ENCODE results near the gene MEGF11. TPM values are rescaled to one million over a fixed set of nuclear protein-coding genes. Genes with fewer than 3 reads are reported as not detected.

The MEGF11 gene
- total RNA-seq, 1 experiment from 2014 or later = 0.37 TPM

GRCh38 chr15:65857718-65858402 is 395.7 kb downstream of the MEGF11 start:
- in situ Hi-C loops (cut with HindIII; ENCODE audit: low pct_unique_long_range_greater_than_20kb, low sequenced_read_pairs) = loop anchor here (25.0 kb wide), 1 partner anchor 146 kb away; no protein-coding TSS in a partner anchor
- DNase-seq (ENCODE audit: low read depth, low spot score) = no peak

GRCh38 chr15:65856821-65857455 is 396.6 kb downstream of the MEGF11 start:
- DNase-seq (ENCODE audit: low read depth, low spot score) = peak; percentile 76
- in situ Hi-C loops (cut with HindIII; ENCODE audit: low pct_unique_long_range_greater_than_20kb, low sequenced_read_pairs) = loop anchor here (25.0 kb wide), 1 partner anchor 145 kb away; no protein-coding TSS in a partner anchor

GRCh38 chr15:65851981-65852380 is 401.6 kb downstream of the MEGF11 start:
- no peak for DNase-seq (ENCODE audit: low read depth, low spot score)
- in situ Hi-C loops (cut with HindIII; ENCODE audit: low pct_unique_long_range_greater_than_20kb, low sequenced_read_pairs) = loop anchor here (25.0 kb wide), 1 partner anchor 140 kb away; no protein-coding TSS in a partner anchor

GRCh38 chr15:65847989-65848388 is 405.6 kb downstream of the MEGF11 start:
- in situ Hi-C loops (cut with HindIII; ENCODE audit: low pct_unique_long_range_greater_than_20kb, low sequenced_read_pairs) = loop anchor here (25.0 kb wide), 1 partner anchor 211 kb away; no protein-coding TSS in a partner anchor
- DNase-seq (ENCODE audit: low read depth, low spot score) = no peak

- DNase-seq (ENCODE audit: low read depth, low spot score) = peak; percentile 58
- in situ Hi-C loops (cut with HindIII; ENCODE audit: low pct_unique_long_range_greater_than_20kb, low sequenced_read_pairs) = loop anchor here (25.0 kb wide), 1 partner anchor 209 kb away; no protein-coding TSS in a partner anchor
Observed at GRCh38 chr15:65845826-65846519, 407.6 kb downstream of the MEGF11 start.

Small RNA genes within 50 kb of the gene (small RNA-seq; reads per million reads assigned to genes)
- 0 reads per million in 2 experiments for gene MIR4311

Other genes with a start within 250 kb of the MEGF11 start
- gene DIS3L, start 39.8 kb upstream of the MEGF11 start, total RNA-seq (2014; rRNA removed; shearing (Covaris generic)) = 28.2 and 42.8 TPM in 2 replicates
- gene TIPIN, start 102.9 kb upstream of the MEGF11 start, total RNA-seq (2014; rRNA removed; shearing (Covaris generic)) = 23.3 and 24.0 TPM in 2 replicates
- 16.2 and 18.5 TPM in 2 replicates for gene MAP2K1, start 133.2 kb upstream of the MEGF11 start, total RNA-seq (2014; rRNA removed; shearing (Covaris generic))
- 60.5 and 60.7 TPM in 2 replicates for gene SNAPC5, start 244.0 kb upstream of the MEGF11 start, total RNA-seq (2014; rRNA removed; shearing (Covaris generic))

All from SK-MEL-5 (cell line).